ENCODE measurements around the gene HEBP2.

The HEBP2 gene

GRCh38 chr6:138396709-138397108, 7.3 kb upstream of the HEBP2 start:
- no peak overlapping the region for H3K4me3 ChIP-seq (replicated peaks in 1 of 2; ENCODE audit: low read depth in 2 of 2, low read length in 2 of 2)
- DNase-seq (ENCODE audit: low read depth in 2 of 2): no peak
- TF ChIP-seq, protein P1, sequence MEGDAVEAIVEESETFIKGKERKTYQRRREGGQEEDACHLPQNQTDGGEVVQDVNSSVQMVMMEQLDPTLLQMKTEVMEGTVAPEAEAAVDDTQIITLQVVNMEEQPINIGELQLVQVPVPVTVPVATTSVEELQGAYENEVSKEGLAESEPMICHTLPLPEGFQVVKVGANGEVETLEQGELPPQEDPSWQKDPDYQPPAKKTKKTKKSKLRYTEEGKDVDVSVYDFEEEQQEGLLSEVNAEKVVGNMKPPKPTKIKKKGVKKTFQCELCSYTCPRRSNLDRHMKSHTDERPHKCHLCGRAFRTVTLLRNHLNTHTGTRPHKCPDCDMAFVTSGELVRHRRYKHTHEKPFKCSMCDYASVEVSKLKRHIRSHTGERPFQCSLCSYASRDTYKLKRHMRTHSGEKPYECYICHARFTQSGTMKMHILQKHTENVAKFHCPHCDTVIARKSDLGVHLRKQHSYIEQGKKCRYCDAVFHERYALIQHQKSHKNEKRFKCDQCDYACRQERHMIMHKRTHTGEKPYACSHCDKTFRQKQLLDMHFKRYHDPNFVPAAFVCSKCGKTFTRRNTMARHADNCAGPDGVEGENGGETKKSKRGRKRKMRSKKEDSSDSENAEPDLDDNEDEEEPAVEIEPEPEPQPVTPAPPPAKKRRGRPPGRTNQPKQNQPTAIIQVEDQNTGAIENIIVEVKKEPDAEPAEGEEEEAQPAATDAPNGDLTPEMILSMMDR (IDR thresholded peaks at IDR 0.05; ENCODE audit: low read depth, low read length): no peak

DNA sequence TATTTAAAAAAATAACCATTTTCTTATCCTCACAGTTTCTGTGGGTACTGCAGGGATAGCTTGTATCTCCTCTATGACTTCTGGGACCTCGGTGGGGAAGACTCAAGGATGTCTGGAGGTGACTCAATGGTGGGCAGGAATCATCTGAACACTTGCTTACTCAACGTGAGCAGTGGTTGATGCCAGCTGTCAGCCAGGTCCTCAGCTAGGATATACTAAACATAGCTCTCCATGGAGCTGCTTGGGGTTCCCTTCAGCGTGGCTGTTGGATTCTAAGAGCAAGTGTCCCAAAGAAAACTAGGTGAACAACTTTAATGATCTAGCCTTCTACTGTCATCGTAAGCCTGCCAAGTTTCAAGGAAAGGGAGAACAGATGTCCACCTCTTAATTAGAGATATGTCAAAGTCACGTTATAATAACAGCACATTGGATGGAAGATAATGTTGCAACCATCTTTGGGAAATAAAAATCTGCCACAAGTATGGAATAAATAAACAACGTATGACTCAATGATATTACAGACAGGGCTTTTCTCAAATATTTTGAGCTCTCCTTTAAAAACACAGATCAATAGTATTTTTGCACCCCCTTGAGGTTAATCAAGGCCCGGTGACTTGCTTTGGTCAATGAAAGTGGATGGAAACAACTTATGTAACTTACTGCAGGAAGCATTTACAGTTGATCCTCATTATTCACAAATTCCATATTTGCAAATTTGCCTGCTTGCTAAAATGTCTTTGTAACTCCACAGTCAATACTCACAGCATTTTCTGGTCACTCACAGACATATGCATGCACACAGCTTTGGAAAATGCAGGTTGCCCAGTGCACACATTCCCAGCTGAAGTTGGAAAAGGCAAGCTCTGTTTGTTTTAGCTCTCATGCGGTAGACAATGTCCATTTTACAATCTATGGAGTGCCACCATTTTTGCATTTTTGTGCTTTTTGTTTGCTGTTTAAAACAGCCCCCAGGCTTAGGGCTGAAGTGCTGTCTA, 6.6 kb upstream of the HEBP2 start:
- H3K4me3 ChIP-seq (replicated peaks in 1 of 2; ENCODE audit: low read depth in 2 of 2, low read length in 2 of 2): no peak overlapping the region
- TF ChIP-seq, protein P1 (IDR thresholded peaks at IDR 0.05; ENCODE audit: low read depth, low read length): no peak
- peak in 1 of 2 donors; percentile 12 for DNase-seq (ENCODE audit: low read depth in 2 of 2)

DNA sequence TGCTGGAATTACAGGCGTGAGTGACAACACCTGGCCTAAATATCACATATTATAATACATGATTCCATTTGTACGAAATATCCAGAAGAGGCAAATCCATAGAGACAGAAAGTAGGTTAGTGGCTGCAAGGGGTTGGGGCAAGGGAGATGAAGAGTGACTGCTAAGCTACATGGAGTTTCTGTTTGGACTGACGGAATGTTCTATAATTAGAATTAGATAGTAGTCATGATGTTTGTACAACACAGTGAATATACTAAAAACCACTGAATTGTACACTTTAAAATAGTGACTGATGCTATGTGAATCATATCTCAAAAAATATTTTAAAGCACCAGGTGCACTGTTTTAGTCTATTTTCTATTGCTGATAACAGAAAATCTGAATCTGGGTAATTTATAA, 3.7 kb upstream of the HEBP2 start:
- TF ChIP-seq, protein P1 (IDR thresholded peaks at IDR 0.05; ENCODE audit: low read depth, low read length): no peak
- no peak for DNase-seq (ENCODE audit: low read depth in 2 of 2)
- H3K4me3 ChIP-seq (replicated peaks in 1 of 2; ENCODE audit: low read depth in 2 of 2, low read length in 2 of 2): no peak overlapping the region

- DNase-seq (ENCODE audit: low read depth in 2 of 2): no peak
- TF ChIP-seq, protein P1 (IDR thresholded peaks at IDR 0.05; ENCODE audit: low read depth, low read length): no peak
- H3K4me3 ChIP-seq (replicated peaks in 1 of 2; ENCODE audit: low read depth in 2 of 2, low read length in 2 of 2): no peak overlapping the region
Measured at GRCh38 chr6:138401960-138402837, 1.8 kb upstream of the HEBP2 start.

DNA sequence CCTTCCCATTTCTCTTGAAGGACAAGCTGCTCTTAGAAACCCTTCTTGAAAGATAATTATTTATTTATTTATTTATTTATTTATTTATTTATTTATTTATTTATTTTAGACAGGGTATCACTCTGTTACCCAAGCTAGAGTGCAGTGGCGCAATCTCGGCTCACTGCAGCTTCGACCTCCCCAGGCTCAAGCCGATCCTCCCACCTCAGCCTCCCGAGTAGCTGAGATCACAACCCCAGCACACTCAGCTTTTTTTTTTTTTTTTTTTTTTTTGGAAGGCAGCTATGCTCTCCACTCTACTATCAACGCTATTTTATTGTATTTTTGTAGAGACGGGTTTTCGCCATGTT, 1.2 kb upstream of the HEBP2 start:
- TF ChIP-seq, protein P1 (IDR thresholded peaks at IDR 0.05; ENCODE audit: low read depth, low read length): no peak
- H3K4me3 ChIP-seq (replicated peaks in 1 of 2; ENCODE audit: low read depth in 2 of 2, low read length in 2 of 2): no peak overlapping the region
- no peak for DNase-seq (ENCODE audit: low read depth in 2 of 2)

DNA sequence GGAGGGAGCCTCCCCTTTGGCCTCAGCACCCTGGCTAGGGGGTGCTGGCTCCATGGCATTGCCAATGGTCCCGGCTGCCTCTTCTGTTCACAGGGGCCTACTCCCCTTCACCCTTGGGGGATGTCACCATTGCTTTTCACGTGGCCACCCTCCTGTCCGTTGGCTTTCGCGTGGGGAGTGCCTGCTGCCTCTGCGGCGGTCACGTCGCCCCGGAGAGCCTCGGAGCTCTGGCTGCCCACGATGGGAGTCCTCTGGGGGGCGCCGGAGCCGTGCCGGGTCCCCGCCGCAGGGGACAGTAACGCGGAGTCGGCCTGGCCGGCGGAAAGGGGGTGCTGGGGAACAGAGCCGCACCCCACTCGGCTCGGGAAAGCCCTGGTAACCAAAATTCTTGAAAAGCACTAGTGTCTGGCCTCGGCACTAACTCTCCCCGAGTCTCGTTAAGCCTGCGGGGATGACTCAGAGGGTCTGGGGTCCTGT, 661 bp upstream of the HEBP2 start:
- DNase-seq (ENCODE audit: low read depth in 2 of 2): peak in 1 of 2 donors; percentile 23
- TF ChIP-seq, protein P1 (IDR thresholded peaks at IDR 0.05; ENCODE audit: low read depth, low read length): no peak
- H3K4me3 ChIP-seq (replicated peaks in 1 of 2; ENCODE audit: low read depth in 2 of 2, low read length in 2 of 2): peak overlapping the region; percentile 59 to 78
